Esophagus squamous epithelium (tissue), 4 donors: ENCODE data around the gene METTL23.

Source experiments
- CTCF ChIP-seq, 6 experiments: fragments of 450-650 bp in 4 of 6; fragments of 200-600 bp in 2 of 6; sonication (generic) in 2 of 6; IDR thresholded peaks; one replicate each; pipeline ENCODE4 v1.5.1; 2016 to 2019; ENCODE audit warnings: antibody characterized with exemption in 6 of 6, mild to moderate bottlenecking in 4 of 6, moderate library complexity in 4 of 6
- POLR2A ChIP-seq, 4 donors: fragments of 450-650 bp; IDR thresholded peaks; one replicate each; pipeline ENCODE4 v1.6.1; 2017; ENCODE audit warnings: antibody characterized with exemption in 4 of 4, mild to moderate bottlenecking in 4 of 4, moderate library complexity in 3 of 4

- TF ChIP-seq CTCF (IDR thresholded peaks at IDR 0.05) (no peak), POLR2A (IDR thresholded peaks at IDR 0.05) (no peak)
These were observed 28.6 kb downstream of the METTL23 start for GRCh38 chr17:76755285-76755684.
